Kidney epithelial cell (primary cell): ENCODE results near the gene DYNLT2. TPM values are rescaled to one million over a fixed set of nuclear protein-coding genes. Genes with fewer than 3 reads are reported as not detected.

ENCODE experiments used
- DNase-seq: peaks from one replicate; pipeline ENCODE4 v3.0.0-alpha.2; 2010; ENCODE audit warnings: low read depth
- H3K27me3 ChIP-seq: 2 replicates; pipeline ENCODE4 v1.6.0; 2011; ENCODE audit warnings: low read length; ENCODE audit not compliant: control insufficient read depth, insufficient read depth
- H3K36me3 ChIP-seq: 2 replicates; pipeline ENCODE4 v1.5.1; 2011; ENCODE audit warnings: low read length; ENCODE audit not compliant: control insufficient read depth, insufficient read depth
- H3K4me3 ChIP-seq: 2 replicates; pipeline ENCODE4 v1.5.1; 2011; ENCODE audit warnings: low read depth, mild to moderate bottlenecking, control low read depth, low read length
- CTCF ChIP-seq: IDR thresholded peaks from 2 replicates; pipeline ENCODE4 v1.5.1; 2011; ENCODE audit warnings: mild to moderate bottlenecking, moderate library complexity, low read length, control low read depth, inconsistent platforms; ENCODE audit not compliant: insufficient read depth, poor library complexity, severe bottlenecking
- total RNA-seq: library from RNA; depleted of rRNA; stranded (reverse); fragments of >200 nt; gene quantifications from 2 replicates; pipeline ENCODE4 v1.2.3, GENCODE V29; 2015

DYNLT2 gene
- 1.3 and 1.4 TPM in 2 replicates for total RNA-seq

- peak within 1 kb of the TSS; percentile 92 for H3K4me3 ChIP-seq
- H3K27me3 ChIP-seq, result no peaks in the 10 kb centered on the region
- TF ChIP-seq CTCF, result no peak
- peak; percentile 64 for DNase-seq
- no peaks in the 10 kb centered on the region for H3K36me3 ChIP-seq
Measured at GRCh38 chr6:169751242-169752073, at the start of gene DYNLT2, which contains the start of gene ERMARD. Gene DYNLT2, minus strand, starts transcription at chr6:169751572. Its CDS starts 114 bp downstream, at chr6:169751458. Gene ERMARD, plus strand, starts transcription at chr6:169751622. Its CDS starts 36 bp downstream, at chr6:169751658.

GRCh38 chr6:169800668-169801395 is 49.5 kb upstream of the DYNLT2 start:
- Histone ChIP-seq H3K36me3 (no peaks in the 10 kb centered on the region), H3K27me3 (peaks cover 19% of the 10 kb centered on the region), H3K4me3 (no peak overlapping the region)
- peak; percentile 77 for DNase-seq
- no peak for TF ChIP-seq CTCF

GRCh38 chr6:169800116-169800667 is 48.8 kb upstream of the DYNLT2 start:
- no peaks in the 10 kb centered on the region for H3K36me3 ChIP-seq
- peaks cover 13% of the 10 kb centered on the region for H3K27me3 ChIP-seq
- TF ChIP-seq CTCF, result no peak
- H3K4me3 ChIP-seq, result no peak overlapping the region
- DNase-seq, result no peak

GRCh38 chr6:169799474-169799926 is 48.1 kb upstream of the DYNLT2 start:
- Histone ChIP-seq H3K4me3 (no peak overlapping the region), H3K36me3 (no peaks in the 10 kb centered on the region), H3K27me3 (peaks cover 6% of the 10 kb centered on the region)
- no peak for TF ChIP-seq CTCF
- DNase-seq, result no peak

GRCh38 chr6:169798764-169799473 is 47.5 kb upstream of the DYNLT2 start:
- Histone ChIP-seq H3K36me3 (no peaks in the 10 kb centered on the region), H3K4me3 (no peak overlapping the region), H3K27me3 (peaks cover under 1% of the 10 kb centered on the region)
- DNase-seq, result no peak
- TF ChIP-seq CTCF, result no peak
